HepG2 (cell line): Measurements from ENCODE around the gene CYSRT1. TPM values are rescaled to one million over a fixed set of nuclear protein-coding genes. Genes with fewer than 3 reads are reported as not detected.

Experiments used
- IKZF4 ChIP-seq: sonication (generic); formaldehyde crosslinking; IDR thresholded peaks from 2 replicates; pipeline ENCODE4 v1.5.1; 2020; ENCODE audit warnings: borderline replicate concordance, mild to moderate bottlenecking, low read depth, missing genetic modification reagents; ENCODE audit errors: not compliant biosample characterization
- KDM5A ChIP-seq: fragments of 200-600 bp; sonication (generic); IDR thresholded peaks from 2 replicates; pipeline ENCODE4 v1.7.0; 2018; ENCODE audit warnings: antibody characterized with exemption, mild to moderate bottlenecking, low read length, borderline replicate concordance
- MNT ChIP-seq: fragments of 450-650 bp; IDR thresholded peaks from 2 replicates; pipeline ENCODE4 v1.6.1; 2016
- MYPOP ChIP-seq: sonication (generic); formaldehyde crosslinking; IDR thresholded peaks from 2 replicates; pipeline ENCODE4 v1.8.1; 2023; ENCODE audit warnings: mild to moderate bottlenecking, moderate library complexity, missing genetic modification reagents
- NR0B2 ChIP-seq: sonication (generic); formaldehyde crosslinking; IDR thresholded peaks from 2 replicates; pipeline ENCODE4 v1.4.0; 2020; ENCODE audit warnings: mild to moderate bottlenecking, missing genetic modification reagents
- SSRP1 ChIP-seq: IDR thresholded peaks from 2 replicates; pipeline ENCODE4 v1.6.1; 2016; ENCODE audit warnings: control low read depth
- TBX2 ChIP-seq: sonication (generic); formaldehyde crosslinking; IDR thresholded peaks from 2 replicates; pipeline ENCODE4 v1.5.0; 2020; ENCODE audit warnings: missing genetic modification reagents, mild to moderate bottlenecking, borderline replicate concordance
- TFDP1 ChIP-seq: IDR thresholded peaks from 2 replicates; pipeline ENCODE4 v1.6.1; 2016; ENCODE audit warnings: missing compliant biosample characterization, missing genetic modification reagents, borderline replicate concordance
- ZNF232 ChIP-seq: sonication (generic); formaldehyde crosslinking; IDR thresholded peaks from 2 replicates; pipeline ENCODE4 v1.4.0; 2020; ENCODE audit warnings: missing genetic modification reagents, borderline replicate concordance
- ZNF329 ChIP-seq: sonication (generic); formaldehyde crosslinking; IDR thresholded peaks from 2 replicates; pipeline ENCODE4 v1.9.0; 2021; ENCODE audit warnings: low read depth, mild to moderate bottlenecking, missing genetic modification reagents
- ZNF564 ChIP-seq: sonication (generic); formaldehyde crosslinking; IDR thresholded peaks from 2 replicates; pipeline ENCODE4 v1.8.1; 2023; ENCODE audit warnings: mild to moderate bottlenecking, missing genetic modification reagents
- ZNF746 ChIP-seq: sonication (generic); formaldehyde crosslinking; IDR thresholded peaks from 2 replicates; pipeline ENCODE4 v1.8.0; 2022; ENCODE audit warnings: mild to moderate bottlenecking, missing genetic modification reagents
- ZNF800 ChIP-seq: sonication (generic); formaldehyde crosslinking; IDR thresholded peaks from 2 replicates; pipeline ENCODE4 v1.4.0; 2020; ENCODE audit warnings: missing genetic modification reagents
- ZSCAN12 ChIP-seq: sonication (generic); formaldehyde crosslinking; IDR thresholded peaks from 2 replicates; pipeline ENCODE4 v1.9.0; 2021; ENCODE audit warnings: mild to moderate bottlenecking, missing genetic modification reagents
- polyA plus RNA-seq, 8 experiments: library from polyadenylated mRNA; depleted of rRNA in 3 of 8; stranded (reverse) in 7 of 8; unstranded in 1 of 8; fragments of >200 nt; fragmentation: Illumina TruSeq in 4 of 8; extraction: Trizol in 4 of 8; gene quantifications; 2 replicates each; pipeline versions ENCODE4 v1.2.1 to v1.2.3, GENCODE V29; 2011 to 2016; ENCODE audit warnings: low read depth in 4 of 8, missing spikeins in 1 of 8, mixed read lengths in 1 of 8; ENCODE audit not compliant: insufficient read depth in 1 of 8
- total RNA-seq, 5 experiments: library from RNA; depleted of rRNA; stranded (reverse); fragments of >200 nt; fragmentation: Illumina TruSeq; extraction: Trizol; gene quantifications; 2 replicates each; pipeline ENCODE4 v1.2.3, GENCODE V29; 2016; ENCODE audit warnings: low read depth in 1 of 5
- TF ChIP-seq, protein P1 (sequence below): sonication (generic); formaldehyde crosslinking; IDR thresholded peaks from 2 replicates; pipeline ENCODE4 v1.4.0; 2020; ENCODE audit warnings: low read depth, mild to moderate bottlenecking, missing genetic modification reagents
- TF ChIP-seq, protein P2 (sequence below): sonication (generic); formaldehyde crosslinking; IDR thresholded peaks from 2 replicates; pipeline ENCODE4 v1.9.0; 2022; ENCODE audit warnings: low read depth, missing genetic modification reagents

CYSRT1 gene
- total and polyA plus RNA-seq, 2 of the 13 experiments (the other 11 are each of a cell fraction or from before 2014, with no cell fraction given) = 1.5 to 2.1 TPM

DNA sequence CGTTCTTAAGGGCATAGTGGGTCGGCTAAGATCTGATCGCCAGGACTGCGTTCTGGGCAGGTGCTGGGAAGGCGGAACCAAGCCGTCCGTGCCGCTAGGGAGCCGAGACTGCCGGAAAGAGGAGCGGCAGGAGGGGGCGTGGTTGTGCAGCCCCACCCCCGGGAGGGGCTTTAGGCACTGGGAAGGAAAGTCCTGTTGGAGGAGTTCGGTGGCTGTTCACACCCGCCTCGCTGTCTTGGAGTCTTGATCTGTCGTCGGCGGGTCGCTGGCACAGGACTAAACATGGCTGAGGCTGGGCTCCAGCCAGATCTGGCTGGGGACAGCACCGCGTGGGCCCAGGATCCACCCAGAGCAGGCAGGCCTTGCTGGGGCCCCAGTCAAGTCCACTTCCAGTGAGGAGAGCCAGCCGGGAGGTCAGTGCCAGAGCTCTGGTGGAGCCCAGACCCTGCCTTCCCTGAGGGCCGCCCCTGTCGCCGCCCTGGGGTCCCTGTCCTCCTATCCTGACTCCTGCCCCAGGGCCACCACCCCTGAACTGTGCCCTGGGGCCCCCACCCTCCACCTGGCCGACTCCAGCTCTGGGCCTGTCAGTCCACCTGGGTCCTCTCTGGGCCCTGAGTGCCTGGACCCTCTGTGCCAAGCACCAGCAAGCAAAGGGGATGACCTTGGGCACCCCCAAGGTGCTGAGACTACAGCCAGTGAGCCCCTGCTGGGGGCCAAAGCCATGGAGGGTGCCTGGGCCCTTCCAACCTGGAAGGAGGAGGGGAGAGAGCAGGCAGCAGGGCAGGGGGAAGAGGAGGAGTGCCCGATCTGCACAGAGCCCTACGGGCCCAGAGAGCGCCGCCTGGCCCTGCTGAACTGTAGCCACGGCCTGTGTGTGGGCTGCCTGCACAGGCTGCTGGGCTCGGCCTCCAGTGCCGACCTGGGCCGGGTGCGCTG, 7.4 kb upstream of the CYSRT1 start (continued):
- TF ChIP-seq ZSCAN12 (CRISPR knock-in tag) (no peak), NR0B2 (CRISPR knock-in tag) (no peak), ZNF564 (CRISPR knock-in tag) (no peak), IKZF4 (CRISPR knock-in tag) (peak; percentile 57), KDM5A (peak; percentile 22; the same call in 1 of the 2 replicates), MNT (peak; percentile 11; the same call in 1 of the 2 replicates), TFDP1 (CRISPR knock-in tag) (peak; percentile 40; the same call in 1 of the 2 replicates), SSRP1 (CRISPR knock-in tag) (peak; percentile 38; the same call in 1 of the 2 replicates), ZNF329 (CRISPR knock-in tag) (0 out of 2 replicates have a peak, but pooled peaks have one; percentile 37), ZNF800 (CRISPR knock-in tag) (peak; percentile 72), MYPOP (CRISPR knock-in tag) (0 out of 2 replicates have a peak, but pooled peaks have one; percentile 44), ZNF232 (CRISPR knock-in tag) (peak; percentile 26; the same call in 1 of the 2 replicates), ZNF746 (peak; percentile 32; the same call in 1 of the 2 replicates), TBX2 (CRISPR knock-in tag) (0 out of 2 replicates have a peak, but pooled peaks have one; percentile 45)
- TF ChIP-seq, protein P1, sequence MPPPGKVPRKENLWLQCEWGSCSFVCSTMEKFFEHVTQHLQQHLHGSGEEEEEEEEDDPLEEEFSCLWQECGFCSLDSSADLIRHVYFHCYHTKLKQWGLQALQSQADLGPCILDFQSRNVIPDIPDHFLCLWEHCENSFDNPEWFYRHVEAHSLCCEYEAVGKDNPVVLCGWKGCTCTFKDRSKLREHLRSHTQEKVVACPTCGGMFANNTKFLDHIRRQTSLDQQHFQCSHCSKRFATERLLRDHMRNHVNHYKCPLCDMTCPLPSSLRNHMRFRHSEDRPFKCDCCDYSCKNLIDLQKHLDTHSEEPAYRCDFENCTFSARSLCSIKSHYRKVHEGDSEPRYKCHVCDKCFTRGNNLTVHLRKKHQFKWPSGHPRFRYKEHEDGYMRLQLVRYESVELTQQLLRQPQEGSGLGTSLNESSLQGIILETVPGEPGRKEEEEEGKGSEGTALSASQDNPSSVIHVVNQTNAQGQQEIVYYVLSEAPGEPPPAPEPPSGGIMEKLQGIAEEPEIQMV = 0 out of 2 replicates have a peak, but pooled peaks have one; percentile 23
- TF ChIP-seq, protein P2, sequence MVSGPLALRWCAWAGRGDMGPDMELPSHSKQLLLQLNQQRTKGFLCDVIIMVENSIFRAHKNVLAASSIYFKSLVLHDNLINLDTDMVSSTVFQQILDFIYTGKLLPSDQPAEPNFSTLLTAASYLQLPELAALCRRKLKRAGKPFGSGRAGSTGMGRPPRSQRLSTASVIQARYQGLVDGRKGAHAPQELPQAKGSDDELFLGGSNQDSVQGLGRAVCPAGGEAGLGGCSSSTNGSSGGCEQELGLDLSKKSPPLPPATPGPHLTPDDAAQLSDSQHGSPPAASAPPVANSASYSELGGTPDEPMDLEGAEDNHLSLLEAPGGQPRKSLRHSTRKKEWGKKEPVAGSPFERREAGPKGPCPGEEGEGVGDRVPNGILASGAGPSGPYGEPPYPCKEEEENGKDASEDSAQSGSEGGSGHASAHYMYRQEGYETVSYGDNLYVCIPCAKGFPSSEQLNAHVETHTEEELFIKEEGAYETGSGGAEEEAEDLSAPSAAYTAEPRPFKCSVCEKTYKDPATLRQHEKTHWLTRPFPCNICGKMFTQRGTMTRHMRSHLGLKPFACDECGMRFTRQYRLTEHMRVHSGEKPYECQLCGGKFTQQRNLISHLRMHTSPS (CRISPR knock-in tag) = peak; percentile 7
